Psoas muscle (tissue), 8 donors: ENCODE data around the gene DCC. TPM values are rescaled to one million over a fixed set of nuclear protein-coding genes. Genes with fewer than 3 reads are reported as not detected.

Experiments used
- ATAC-seq, 4 donors: fragments of 200-7000 bp; cut with Tn5 transposase; one replicate each; pipeline ENCODE4 v1.9.1; 2020; ENCODE audit warnings: moderate library complexity in 3 of 4, mild to moderate bottlenecking in 2 of 4
- DNase-seq, 2 donors: peaks; one replicate each; pipeline ENCODE4 v3.0.0-alpha.2; 2020
- H3K27ac ChIP-seq: fragments of 200-600 bp; one replicate; pipeline ENCODE4 v1.8.0; 2022
- H3K27me3 ChIP-seq, 3 donors: fragments of 200-600 bp in 1 of 3; one replicate each; pipeline versions ENCODE4 v1.6.1 to v1.8.0; 2013 to 2022; ENCODE audit warnings: low read length in 2 of 3, mild to moderate bottlenecking in 2 of 3, moderate library complexity in 1 of 3; ENCODE audit not compliant: insufficient read depth in 3 of 3
- H3K36me3 ChIP-seq, 2 donors: fragments of 200-600 bp in 1 of 2; one replicate each; pipeline versions ENCODE4 v1.6.1 to v1.8.0; 2013 to 2022; ENCODE audit warnings: low read depth in 1 of 2, mild to moderate bottlenecking in 1 of 2, moderate library complexity in 1 of 2; ENCODE audit not compliant: insufficient read depth in 1 of 2
- H3K4me1 ChIP-seq: fragments of 200-600 bp; one replicate; pipeline ENCODE4 v1.8.0; 2022
- H3K4me3 ChIP-seq: fragments of 200-600 bp; one replicate; pipeline ENCODE4 v1.8.0; 2022; ENCODE audit warnings: mild to moderate bottlenecking
- H3K9me3 ChIP-seq: fragments of 200-600 bp; one replicate; pipeline ENCODE4 v1.8.0; 2022
- CTCF ChIP-seq: fragments of 200-600 bp; IDR thresholded peaks from one replicate; pipeline ENCODE4 v1.8.0; 2022; ENCODE audit warnings: antibody characterized with exemption
- WGBS, 3 donors: extraction: QIAGEN DNeasy Blood & Tissue Kit; methylation state at CpG; one replicate each; pipeline versions ENCODE4 v1.1.6 to v1.1.7; 2013; 5-methylcytosine and 5-hydroxymethylcytosine counted together
- intact Hi-C, 2 donors: fragments of 100-400 bp; cut with DNase I; formaldehyde crosslinking; loops; one replicate each; pipeline versions ENCODE4 v1.11.0 to v1.14.2; 2022
- polyA plus RNA-seq, 3 donors: library from polyadenylated mRNA; stranded (reverse); fragments of 200-250 nt; gene quantifications; one replicate each; pipeline ENCODE4 v1.2.3, GENCODE V29; 2013
- total RNA-seq, 4 donors: library from RNA; stranded (reverse); fragmentation: NEBNext Ultra II Directional in 2 of 4; extraction: Animal tissue kit (Norgen Biotek cat#: 25700) in 2 of 4; gene quantifications; one replicate each; pipeline versions ENCODE4 v1.2.1 to v1.2.4, GENCODE V29; 2021 to 2023
- donor health status: healthy with polysubstance abuse.
- donor health status: DM: no; HTN: no; CAD: no; lungs with moderate emphysema.
- donor health status: Bipolar disorder and iron deficiency.
- donor health status: healthy.
- donor health status: DM: yes; HTN: yes; CAD: no.
- donor health status: DM: no; HTN: no; CAD: no.
- donor health status: DM: no; HTN: no; CAD: no.
- donor health status: DM: yes; HTN: yes; CAD: no.

The DCC gene
- total and polyA plus RNA-seq, 7 donors = 0.01 to 0.02 TPM; not detected in 5

- Histone ChIP-seq H3K4me1 (no peaks in the 10 kb centered on the region), H3K4me3 (no peak overlapping the region), H3K27ac (no peak overlapping the region), H3K9me3 (no peaks in the 10 kb centered on the region), H3K27me3 (no peaks in the 10 kb centered on the region), H3K36me3 (no peaks in the 10 kb centered on the region)
- intact Hi-C loops = loop anchor here in 1 of 2 donors (10.0 kb wide), 1 partner anchor 63 kb away; no protein-coding TSS in a partner anchor
- WGBS, 3 donors = 92 to 93% (median 93%) methylated on average over 22 to 23 of the region's 23 CpGs
- TF ChIP-seq CTCF = no peak
- DNase-seq (peak in 1 of 2 donors; percentile 49), ATAC-seq (no peak)
These were observed 407.9 kb downstream of the DCC start for GRCh38 chr18:52747869-52748268.

- TF ChIP-seq CTCF = no peak
- no peaks in the 10 kb centered on the region for H3K4me1 ChIP-seq
- ATAC-seq = no peak
- H3K27ac ChIP-seq = no peak overlapping the region
- H3K27me3 ChIP-seq = no peaks in the 10 kb centered on the region
- intact Hi-C loops = loop anchor here in 1 of 2 donors (10.0 kb wide), 1 partner anchor 64 kb away; no protein-coding TSS in a partner anchor
- no peaks in the 10 kb centered on the region for H3K36me3 ChIP-seq
- DNase-seq = no peak
- no peak overlapping the region for H3K4me3 ChIP-seq
- WGBS, 3 donors = 83 to 91% (median 87%) methylated on average over 8 of the region's 8 CpGs
- H3K9me3 ChIP-seq = no peaks in the 10 kb centered on the region
These were observed 408.3 kb downstream of the DCC start for GRCh38 chr18:52748343-52748742.

- 69 to 89% (median 72%) methylated on average over 1 of the region's 1 CpG for WGBS, 3 donors
- Histone ChIP-seq H3K27ac (no peak overlapping the region), H3K9me3 (no peaks in the 10 kb centered on the region), H3K4me3 (no peak overlapping the region), H3K4me1 (no peaks in the 10 kb centered on the region), H3K36me3 (no peaks in the 10 kb centered on the region), H3K27me3 (no peaks in the 10 kb centered on the region)
- no peak for TF ChIP-seq CTCF
- DNase-seq (no peak), ATAC-seq (no peak)
- intact Hi-C loops = loop anchor here in 1 of 2 donors (10.0 kb wide), 1 partner anchor 65 kb away; no protein-coding TSS in a partner anchor
These were observed 409.5 kb downstream of the DCC start for GRCh38 chr18:52749542-52749941.

- Histone ChIP-seq H3K9me3 (no peaks in the 10 kb centered on the region), H3K4me3 (no peak overlapping the region), H3K27me3 (no peaks in the 10 kb centered on the region), H3K4me1 (no peaks in the 10 kb centered on the region), H3K36me3 (no peaks in the 10 kb centered on the region), H3K27ac (no peak overlapping the region)
- no peak for TF ChIP-seq CTCF
- WGBS, 3 donors = 55 to 76% (median 64%) methylated on average over 2 of the region's 2 CpGs
- intact Hi-C loops = no loop called here
- ATAC-seq (no peak), DNase-seq (no peak)
These were observed 411.0 kb downstream of the DCC start for GRCh38 chr18:52750995-52751394.

- no peak for TF ChIP-seq CTCF
- 57 to 61% (median 58%) methylated on average over 3 of the region's 3 CpGs for WGBS, 3 donors
- intact Hi-C loops = no loop called here
These were observed 424.3 kb downstream of the DCC start for GRCh38 chr18:52764316-52764715.

More at GRCh38 chr18:52764316-52764715, 424.3 kb downstream of the DCC start:
- Histone ChIP-seq H3K9me3 (no peaks in the 10 kb centered on the region), H3K27me3 (no peaks in the 10 kb centered on the region), H3K4me1 (no peaks in the 10 kb centered on the region), H3K36me3 (no peaks in the 10 kb centered on the region), H3K27ac (no peak overlapping the region), H3K4me3 (no peak overlapping the region)
- no peak for DNase-seq
- ATAC-seq = no peak
